ENCODE measurements around the gene APIP.

APIP gene

GRCh38 chr11:34877375-34877975 lies 38.7 kb downstream of the APIP start:
- DNase-seq: no peak

GRCh38 chr11:34874202-34874601 lies 42.0 kb downstream of the APIP start:
- DNase-seq: no peak

- DNase-seq: no peak
These were observed 45.5 kb downstream of the APIP start for GRCh38 chr11:34870548-34871196.

- DNase-seq: no peak
These were observed 46.8 kb downstream of the APIP start for GRCh38 chr11:34869425-34869824.

GRCh38 chr11:34866375-34866774 lies 49.8 kb downstream of the APIP start:
- DNase-seq: no peak

GRCh38 chr11:34865261-34865660 lies 50.9 kb downstream of the APIP start:
- no peak for DNase-seq

- no peak for DNase-seq
These were observed 51.8 kb downstream of the APIP start for GRCh38 chr11:34864424-34864823.

- DNase-seq: no peak
These were observed 53.1 kb downstream of the APIP start for GRCh38 chr11:34863048-34863447.

GRCh38 chr11:34860518-34860917 lies 55.7 kb downstream of the APIP start:
- DNase-seq: no peak

- DNase-seq: no peak
These were observed 56.1 kb downstream of the APIP start for GRCh38 chr11:34860034-34860433.

- DNase-seq: no peak
These were observed 56.7 kb downstream of the APIP start for GRCh38 chr11:34859496-34859895.

GRCh38 chr11:34857463-34857862 lies 58.7 kb downstream of the APIP start:
- DNase-seq: no peak

GRCh38 chr11:34856251-34856650 lies 59.9 kb downstream of the APIP start:
- DNase-seq: no peak

- DNase-seq: no peak
These were observed 60.5 kb downstream of the APIP start for GRCh38 chr11:34855754-34856095.

- DNase-seq: no peak
These were observed 61.0 kb downstream of the APIP start for GRCh38 chr11:34855021-34855753.

- no peak for DNase-seq
These were observed 64.3 kb downstream of the APIP start for GRCh38 chr11:34851916-34852315.

- no peak for DNase-seq
These were observed 65.8 kb downstream of the APIP start for GRCh38 chr11:34850334-34850733.

- DNase-seq: no peak
These were observed 69.7 kb downstream of the APIP start for GRCh38 chr11:34846467-34846866.

GRCh38 chr11:34844463-34845112 lies 71.6 kb downstream of the APIP start:
- no peak for DNase-seq

- DNase-seq: no peak
These were observed 72.9 kb downstream of the APIP start for GRCh38 chr11:34843271-34843670.

GRCh38 chr11:34840736-34841386 lies 75.3 kb downstream of the APIP start:
- DNase-seq: no peak

- DNase-seq: no peak
These were observed 76.2 kb downstream of the APIP start for GRCh38 chr11:34839969-34840368.
